ENCODE data around the gene EPB41L2.
"Not testable (repeated sequence)": the region's sequence is repeated elsewhere in the genome, so short reads cannot be mapped to it uniquely, and the experiment has no call there.

The EPB41L2 gene

DNA sequence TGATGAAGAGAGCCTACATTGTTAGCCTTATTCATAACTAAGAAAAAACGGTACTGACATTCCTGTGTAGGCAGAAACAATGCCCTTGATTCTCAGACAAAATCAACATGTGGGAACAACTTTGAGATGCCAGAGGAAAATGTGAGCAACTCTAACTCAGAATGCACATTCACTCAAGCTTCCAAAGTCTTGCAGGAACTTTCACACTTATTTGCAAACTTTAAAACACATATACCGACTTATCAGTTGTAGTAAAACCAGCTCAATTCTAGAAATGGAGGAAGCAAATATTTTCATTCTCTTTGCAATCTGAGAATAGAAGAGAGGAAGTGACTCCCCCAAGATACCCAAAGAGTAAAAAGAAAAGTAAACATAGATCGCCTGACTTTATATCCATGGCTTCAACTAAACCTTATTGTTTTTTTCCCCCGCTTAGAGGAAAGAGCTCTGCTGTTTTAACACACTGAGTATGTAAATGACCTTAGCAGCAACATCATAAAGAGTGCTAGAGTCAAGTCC, 117.6 kb downstream of the EPB41L2 start:
- DNase-seq (ENCODE audit: low spot score), result peak; percentile 53

DNA sequence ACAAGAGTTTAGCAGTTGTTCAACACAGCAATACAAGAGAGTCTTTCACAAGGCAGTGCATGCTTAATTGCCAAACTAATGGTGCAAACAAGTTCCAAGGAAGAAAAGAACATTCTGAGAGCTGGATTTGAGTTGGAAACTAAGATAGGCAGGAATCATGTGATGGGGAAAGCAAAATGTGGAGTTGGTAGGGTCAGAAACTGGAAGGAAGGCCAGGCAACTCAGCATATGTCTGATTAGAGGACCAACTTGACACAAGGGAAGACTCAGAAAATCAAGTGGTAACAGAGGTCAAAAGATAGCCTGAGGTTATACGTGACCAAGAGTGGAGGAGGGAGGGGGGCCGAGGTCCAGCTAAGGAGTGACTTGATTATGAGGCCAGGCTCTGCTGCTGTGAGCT, 118.6 kb downstream of the EPB41L2 start:
- peak; percentile 79 for DNase-seq (ENCODE audit: low spot score)

DNA sequence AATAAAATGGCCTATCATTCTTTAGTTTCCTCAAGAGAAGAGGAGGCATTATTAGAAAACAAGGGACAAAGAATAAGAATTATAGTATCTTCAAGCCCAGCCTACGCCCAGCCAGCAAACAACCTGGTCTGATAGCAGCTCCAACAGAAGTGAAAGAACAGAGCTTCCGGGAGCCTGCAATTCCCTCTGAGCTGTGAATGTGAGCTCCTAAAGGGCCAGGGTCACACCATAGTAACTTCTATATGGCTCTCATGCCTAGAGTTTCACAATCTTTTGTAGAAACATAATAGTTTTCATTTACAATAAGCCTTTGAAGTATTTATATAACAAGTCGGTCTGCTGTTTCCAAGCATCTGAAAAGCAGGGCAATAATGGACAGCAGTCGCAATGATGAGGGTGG, 119.3 kb downstream of the EPB41L2 start:
- DNase-seq (ENCODE audit: low spot score), result peak; percentile 59

DNA sequence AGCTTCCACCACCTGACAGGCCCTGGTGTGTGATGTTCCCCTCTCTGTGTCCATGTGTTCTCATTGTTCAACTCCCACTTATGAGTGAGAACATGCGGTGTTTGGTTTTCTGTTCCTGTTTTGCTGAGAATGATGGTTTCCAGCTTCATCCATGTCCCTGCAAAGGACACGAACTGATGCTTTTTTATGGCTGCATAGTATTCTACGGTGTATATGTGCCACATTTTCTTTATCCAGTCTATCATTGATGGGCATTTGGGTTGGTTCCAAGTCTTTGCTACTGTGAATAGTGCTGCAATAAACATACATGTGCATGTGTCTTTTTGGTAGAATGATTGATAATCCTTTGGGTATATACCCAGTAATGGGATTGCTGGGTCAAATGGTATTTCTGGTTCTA, 120.3 kb downstream of the EPB41L2 start:
- DNase-seq (ENCODE audit: low spot score), result not testable (repeated sequence)

DNA sequence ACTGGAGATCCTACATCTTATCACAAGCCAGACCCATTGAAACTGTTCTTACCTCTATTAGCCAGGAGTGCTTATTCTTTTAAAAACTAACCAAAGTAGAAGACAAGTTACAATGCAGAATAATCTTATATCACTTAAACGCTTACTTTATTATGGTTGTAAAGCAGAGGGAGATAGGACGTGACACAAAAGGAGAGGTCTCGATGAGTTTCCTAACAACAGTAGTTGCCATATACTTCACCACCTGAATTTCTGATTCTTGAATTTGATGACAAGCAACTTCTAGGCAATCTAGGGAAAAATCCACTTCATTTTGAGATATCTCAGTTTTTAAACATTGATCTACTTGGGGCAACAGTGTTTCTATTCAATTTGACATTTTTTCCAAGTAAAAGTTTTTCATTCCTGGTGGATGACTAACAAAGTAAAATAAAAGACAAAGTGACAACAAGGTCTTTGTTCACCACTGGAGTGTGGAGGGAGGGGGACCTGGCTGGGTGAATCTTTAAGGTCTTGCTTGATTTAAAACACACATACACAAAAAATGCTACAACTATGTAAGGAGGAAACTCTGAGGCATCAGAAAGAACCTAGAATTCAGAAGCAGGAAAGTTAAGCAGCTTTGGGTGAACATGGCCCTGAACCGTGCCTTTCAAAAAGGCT, 125.0 kb downstream of the EPB41L2 start:
- DNase-seq (ENCODE audit: low spot score), result no peak

DNA sequence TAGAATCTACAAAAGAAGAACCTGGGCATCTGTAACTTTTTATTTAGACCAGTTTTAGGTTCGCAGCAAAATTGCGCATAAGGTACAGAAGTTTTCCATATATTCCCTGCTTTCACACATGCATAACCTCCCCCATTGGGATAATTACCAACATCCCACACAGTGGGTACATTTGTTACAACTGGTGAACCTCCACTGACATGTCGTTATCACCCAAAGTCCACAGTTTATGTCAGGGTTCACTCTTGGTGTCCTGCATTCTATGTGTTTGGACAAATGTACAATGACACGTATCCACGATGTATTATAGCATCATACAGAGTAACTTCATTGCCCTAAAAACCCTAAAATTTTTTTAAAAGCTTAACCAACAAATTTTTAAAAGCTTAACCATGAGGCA, 126.1 kb downstream of the EPB41L2 start:
- no peak for DNase-seq (ENCODE audit: low spot score)

DNA sequence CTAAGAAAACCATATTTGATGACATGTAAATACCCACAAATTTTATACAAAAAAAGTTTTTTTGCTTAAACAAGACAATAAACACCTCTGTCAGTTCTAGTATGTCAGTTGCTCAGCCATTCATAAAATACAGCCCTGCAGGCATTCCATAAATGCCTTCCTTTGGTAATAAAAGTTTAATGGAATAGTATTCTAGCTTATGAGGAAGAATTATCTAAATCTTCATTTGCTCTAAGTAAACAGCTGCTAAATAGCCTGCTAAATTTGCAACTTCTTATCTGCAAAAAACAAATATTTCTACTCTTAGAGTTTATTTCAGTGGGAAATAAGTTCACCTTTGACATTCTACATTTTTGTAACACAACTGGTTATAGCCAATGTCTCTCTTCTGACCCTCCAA, 127.1 kb downstream of the EPB41L2 start:
- DNase-seq (ENCODE audit: low spot score), result no peak

DNA sequence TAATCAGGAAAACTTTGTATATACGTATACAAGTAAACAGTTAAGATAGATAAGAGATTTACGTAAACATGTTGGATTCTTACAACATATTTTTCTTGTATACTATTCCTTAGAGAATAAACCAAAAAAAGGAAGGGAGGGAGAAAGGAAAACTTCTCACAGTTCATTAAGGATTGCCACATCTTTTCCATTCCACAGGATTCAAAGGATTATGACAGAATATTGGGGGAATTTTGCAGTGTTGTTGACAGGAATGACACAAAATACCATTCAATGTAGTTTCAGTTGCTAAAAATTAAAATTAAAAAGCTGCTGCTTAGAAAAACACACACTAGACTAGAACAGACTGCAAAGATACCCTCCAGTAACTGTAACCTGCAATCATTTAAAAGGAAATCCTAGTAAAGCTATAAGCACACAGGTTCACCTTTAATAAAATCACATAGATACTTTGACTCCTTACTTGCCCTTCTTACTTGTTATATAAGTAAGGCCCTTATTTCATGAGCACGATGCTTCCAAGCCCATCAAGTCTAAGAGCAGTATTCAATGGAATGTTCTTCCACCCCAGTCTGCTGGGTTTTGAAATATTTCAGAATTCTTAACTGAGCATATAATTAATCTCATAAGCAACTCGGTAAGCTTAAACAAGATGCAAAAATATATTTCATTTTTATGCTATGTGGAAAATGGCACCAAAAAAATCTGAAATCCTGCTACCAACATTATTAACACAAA, 128.0 kb downstream of the EPB41L2 start:
- no peak for DNase-seq (ENCODE audit: low spot score)

DNA sequence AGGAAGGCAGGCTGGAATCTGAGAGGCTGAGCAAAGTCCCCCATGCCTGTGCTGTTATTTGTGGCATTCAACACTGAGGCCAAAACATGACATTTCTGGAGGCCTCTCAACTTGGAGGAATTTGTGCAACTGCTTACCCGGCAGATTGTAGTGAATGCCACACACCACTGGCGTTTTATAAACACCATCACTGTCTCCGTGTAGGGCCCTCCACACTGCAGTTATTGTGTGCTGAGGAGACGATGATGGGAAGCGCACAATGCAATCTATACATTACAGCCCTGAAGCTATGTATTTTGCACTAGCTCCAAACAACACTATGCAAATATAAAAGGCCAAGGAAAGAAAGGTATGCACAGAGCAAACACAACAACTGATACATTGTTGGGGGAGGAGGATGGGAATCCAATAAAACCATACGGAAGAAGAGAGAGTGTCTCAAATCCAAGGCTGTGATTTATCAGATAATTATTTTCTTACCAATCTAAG, 129.3 kb downstream of the EPB41L2 start:
- DNase-seq (ENCODE audit: low spot score), result peak; percentile 82

DNA sequence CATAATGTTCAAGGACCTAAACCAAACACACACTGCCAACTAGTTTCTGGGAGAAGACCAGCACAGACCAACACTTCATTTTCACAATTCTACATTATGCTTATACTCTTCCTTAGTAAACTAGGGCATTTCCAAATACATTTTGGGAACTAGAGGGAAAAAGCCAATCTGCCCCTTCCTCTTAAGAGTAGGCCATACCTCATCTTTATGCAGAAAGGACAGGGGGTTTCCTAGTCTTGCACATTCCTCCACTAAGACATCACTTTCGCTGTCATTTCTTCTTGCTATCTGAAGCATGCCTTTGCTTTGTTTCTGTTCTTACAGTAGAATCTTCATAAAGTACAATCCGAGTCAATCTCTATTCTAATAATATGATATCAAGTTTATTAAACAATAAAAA, 130.1 kb downstream of the EPB41L2 start:
- no peak for DNase-seq (ENCODE audit: low spot score)

DNA sequence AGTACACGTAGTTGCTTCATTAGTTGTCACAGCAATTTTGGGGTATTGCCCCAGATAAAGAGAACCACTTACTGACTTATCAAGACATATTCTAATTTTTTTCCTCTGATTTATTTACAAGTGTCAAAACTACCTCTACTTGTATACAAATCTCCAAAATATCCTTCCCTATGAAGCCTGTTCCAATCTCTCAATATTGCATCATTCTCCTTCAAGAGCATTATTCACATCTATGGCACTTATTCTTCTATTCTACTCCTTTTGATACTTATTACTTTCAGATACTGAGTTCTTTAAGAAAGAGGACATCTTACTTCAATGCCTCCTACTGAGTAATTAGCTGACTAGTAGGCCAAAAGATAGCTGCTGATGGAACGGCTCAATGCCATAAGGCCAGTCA, 130.6 kb downstream of the EPB41L2 start:
- no peak for DNase-seq (ENCODE audit: low spot score)

DNA sequence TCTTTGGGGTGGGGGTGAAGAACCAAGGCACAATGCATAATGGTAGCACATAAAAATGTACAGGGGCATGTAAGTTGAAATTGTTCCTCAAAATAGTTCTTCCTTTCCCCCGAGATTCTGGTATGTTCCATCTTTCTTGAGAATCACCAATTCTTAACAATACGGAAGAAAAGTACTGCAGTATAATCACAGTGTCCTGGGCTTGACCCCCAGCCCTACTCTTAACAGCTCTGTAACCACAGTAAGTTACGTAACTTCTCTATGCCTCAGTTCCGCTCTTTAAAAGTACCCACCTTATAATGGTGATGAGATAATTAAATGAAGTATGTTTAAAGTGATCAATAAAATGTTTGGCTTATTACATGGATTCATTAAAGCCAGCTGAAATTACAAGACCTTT, 131.4 kb downstream of the EPB41L2 start:
- DNase-seq (ENCODE audit: low spot score), result no peak

DNA sequence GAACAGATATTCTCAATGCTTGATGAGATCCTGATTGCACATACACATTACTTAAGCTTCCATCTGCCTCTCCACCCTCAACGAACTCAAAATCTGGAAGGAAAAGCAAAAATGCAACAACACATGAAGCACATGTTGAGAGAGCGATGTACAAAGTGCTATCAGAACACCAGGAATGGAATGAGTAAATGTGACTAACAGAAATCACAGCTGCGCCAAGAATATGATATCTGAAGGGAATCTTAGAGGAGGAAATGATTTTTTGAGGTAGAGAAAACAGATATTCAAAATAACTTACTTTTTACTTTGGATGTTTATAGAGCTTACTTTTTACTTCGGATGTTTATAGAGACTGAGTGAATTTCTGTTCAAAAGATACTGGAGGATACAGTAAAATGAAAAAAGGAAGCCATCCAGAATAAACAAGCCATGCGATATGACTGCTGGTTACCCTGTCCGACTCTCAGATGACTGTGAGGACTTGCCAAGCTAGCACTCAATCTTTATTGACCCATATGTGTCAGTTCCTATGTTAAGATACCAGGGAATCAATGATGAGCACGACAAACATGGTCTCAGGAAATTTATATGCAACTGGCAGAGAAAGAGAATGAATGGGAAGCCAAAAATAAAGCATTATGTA, 133.9 kb downstream of the EPB41L2 start:
- no peak for DNase-seq (ENCODE audit: low spot score)

DNA sequence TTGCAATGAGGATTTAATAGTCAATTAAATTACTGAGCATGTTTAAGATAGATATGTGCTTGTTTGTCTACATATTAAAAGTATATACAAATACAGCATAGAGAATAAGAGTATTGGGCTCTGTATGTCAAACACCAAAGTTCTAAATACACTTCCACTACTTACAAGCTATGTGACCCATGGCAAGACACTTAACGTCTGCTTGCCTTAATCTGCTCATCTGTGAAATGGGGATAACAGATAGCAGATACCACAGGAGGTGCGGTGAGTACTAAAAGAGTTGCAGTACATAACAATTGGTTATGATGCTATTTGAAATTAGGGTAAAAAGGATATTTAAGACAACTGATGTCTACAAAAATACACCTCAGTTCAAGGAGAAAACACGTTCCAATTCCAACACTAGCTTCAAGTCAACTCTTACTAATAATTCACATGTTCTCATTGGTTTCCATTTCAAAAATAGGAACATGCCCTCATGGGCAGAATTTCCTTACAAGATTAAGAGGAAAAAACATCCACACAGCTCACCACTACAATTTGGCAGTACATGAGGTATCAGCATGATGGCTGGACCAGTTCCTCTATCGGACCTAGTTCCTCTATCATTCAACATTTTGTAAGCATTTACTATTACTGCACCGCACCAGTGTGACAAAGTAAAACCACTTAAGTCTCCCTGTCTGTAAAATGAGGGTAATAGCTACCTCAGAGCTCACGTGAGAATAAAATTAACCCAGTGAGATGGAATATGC, 134.7 kb downstream of the EPB41L2 start:
- DNase-seq (ENCODE audit: low spot score), result peak; percentile 73

DNA sequence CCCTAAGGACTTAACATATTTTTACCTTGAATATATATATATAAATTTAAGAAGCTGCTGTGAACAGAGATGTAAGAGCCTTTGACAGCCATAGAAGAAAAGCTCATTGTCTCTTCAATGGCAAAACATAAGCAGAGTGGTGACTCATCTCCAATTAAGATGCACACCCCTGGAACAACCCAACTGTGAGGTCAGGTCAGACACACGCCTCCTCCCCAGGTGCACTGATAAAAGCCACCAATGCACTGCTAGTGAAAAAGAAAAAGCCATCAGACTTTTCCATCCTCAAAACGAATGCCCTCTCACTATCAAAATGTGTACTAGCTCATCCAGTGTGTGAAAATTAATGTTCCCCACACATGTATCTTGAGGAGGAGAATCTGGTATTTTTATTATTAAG, 135.7 kb downstream of the EPB41L2 start:
- DNase-seq (ENCODE audit: low spot score), result no peak

DNA sequence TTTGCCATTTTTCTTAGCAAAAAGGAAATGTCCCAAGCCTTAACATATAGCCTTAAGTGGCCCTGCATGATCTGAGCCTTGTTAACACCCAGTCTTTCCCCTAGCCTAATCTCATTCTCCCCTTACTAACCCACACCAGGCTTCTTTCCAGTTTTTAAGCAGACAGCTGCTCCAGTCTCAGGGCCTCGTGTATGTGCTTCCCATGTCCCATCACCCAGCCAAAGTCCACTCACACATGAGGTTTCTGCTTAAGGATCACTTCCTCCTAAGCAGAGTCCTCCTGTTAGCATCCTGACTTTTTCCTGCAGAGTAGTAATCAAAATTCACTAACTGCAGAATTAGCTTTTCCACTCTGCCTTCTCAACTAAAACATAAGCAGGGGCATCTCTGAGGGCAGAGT, 139.7 kb downstream of the EPB41L2 start:
- no peak for DNase-seq (ENCODE audit: low spot score)

DNA sequence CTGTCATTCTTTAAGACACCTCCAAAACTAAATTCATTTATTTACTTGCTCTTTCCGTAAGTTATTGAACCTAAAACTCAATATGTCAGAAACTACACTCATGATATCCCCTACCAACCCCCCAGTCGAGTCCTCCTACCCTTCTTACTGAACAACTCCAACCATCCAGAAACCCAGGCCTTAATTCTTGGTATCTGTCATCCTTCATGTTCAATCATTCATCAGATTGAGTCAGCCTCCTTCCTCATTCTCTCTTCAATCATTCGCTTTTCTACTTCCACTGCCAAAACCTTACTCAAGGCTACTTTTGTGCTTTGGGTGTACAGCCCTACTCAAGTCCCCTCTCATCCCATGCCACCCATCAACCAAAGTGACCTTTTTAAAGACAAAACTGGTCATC, 140.1 kb downstream of the EPB41L2 start:
- DNase-seq (ENCODE audit: low spot score), result no peak

DNA sequence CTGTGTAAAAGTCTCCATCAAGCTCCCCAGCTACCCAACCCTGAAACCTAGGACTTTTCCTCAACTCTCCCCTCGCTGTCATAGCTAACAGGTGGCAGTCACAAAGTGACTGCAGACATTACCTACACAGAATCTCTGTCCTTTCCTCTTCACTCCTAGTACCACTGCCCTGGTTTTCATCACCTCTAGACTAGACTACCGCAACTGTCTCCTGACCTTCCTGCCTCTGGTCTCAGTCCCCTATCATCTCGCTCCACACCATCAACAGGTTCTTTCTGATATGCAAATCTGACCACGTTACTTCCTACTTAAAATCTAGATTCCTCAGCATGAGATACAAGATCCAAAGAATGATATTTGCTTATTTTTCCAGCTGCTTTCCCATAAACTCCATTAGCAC, 142.1 kb downstream of the EPB41L2 start:
- DNase-seq (ENCODE audit: low spot score), result no peak

DNA sequence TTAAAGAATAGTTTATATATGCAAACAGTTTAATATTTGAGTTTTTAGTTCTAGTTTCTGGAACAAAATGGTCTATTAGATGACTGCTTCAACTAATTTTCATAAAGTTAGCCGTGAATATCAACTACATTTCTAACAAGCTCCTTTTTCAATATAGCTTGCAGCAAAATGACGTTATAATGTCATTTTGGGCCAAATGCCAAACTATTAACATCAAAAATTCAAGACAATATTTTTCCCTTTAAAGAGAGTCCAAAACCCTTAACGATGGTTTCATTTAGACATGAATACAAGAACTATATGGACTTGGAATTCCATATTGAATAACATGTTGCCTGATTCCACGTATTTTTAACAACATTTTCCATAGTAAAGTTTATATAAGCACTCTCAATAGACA, 144.9 kb downstream of the EPB41L2 start:
- no peak for DNase-seq (ENCODE audit: low spot score)

DNA sequence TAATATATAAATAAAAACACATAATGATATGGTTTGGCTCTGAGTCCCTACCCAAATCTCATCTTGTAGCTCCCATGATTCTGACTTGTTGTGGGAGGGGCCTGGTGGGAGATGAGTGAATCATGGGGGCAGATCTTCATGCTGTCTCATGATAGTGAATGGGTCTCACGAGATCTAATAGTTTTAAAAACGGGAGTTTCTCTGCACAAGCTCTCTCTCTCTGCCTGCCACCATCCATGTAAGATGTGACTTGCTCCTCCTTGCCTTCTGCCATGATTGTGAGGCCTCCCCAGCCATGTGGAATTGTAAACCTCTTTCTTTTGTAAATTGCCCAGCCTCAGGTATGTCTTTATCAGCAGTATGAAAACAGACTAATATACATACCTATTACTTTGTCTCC, 147.4 kb downstream of the EPB41L2 start:
- not testable (repeated sequence) for DNase-seq (ENCODE audit: low spot score)

DNA sequence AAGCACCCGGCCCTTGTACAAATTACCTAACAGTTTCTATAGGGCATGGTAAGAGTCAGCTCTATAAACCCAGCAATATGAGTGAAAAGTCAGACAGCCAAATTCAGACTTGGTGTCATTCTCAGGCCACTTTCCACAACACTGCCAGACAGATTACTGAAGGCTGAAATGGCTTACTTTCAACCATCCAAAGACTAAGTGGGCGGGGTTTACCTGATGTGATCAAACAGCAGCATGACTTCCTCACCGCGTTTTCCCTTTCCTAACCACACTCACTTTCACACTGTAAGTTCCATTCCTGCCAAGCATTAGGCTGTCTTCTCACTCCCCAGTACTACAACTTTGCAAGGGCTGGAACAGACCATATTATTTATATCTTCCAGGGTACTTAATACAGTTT, 149.9 kb downstream of the EPB41L2 start:
- no peak for DNase-seq (ENCODE audit: low spot score)

DNA sequence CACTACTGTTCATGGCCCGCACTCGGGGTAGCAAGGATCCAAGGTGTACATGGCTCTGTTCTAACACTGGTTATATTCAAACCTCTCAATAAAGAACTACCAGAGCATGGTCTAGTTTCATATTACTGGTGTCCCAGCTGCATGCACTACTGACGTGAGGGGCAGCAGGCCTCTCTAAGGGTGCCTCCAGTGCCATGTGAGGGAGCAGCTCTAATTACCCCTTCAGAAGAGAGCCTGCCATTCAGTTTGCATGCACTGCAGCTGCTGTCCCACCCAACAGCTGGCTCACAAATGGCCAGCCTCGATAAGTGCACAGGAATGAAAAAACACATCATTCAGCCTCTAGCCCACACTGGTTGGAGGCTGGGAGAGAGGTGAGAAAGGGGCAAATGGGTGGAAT, 150.6 kb downstream of the EPB41L2 start:
- DNase-seq (ENCODE audit: low spot score), result no peak
